Common myeloid progenitor, CD34-positive (primary cell): ENCODE measurements around the gene G6PC2.
"Not testable (repeated sequence)": the region's sequence is repeated elsewhere in the genome, so short reads cannot be mapped to it uniquely, and the experiment has no call there.

Experiments used
- CTCF ChIA-PET: fragments of 350-600 bp; sonication (Branson Sonifier 250); formaldehyde crosslinking; loops from one replicate; lab custom pipeline; 2021; ENCODE audit warnings: antibody characterized with exemption; lab: Charles Lee
- POLR2A ChIA-PET: fragments of 350-600 bp; sonication (Branson Sonifier 250); formaldehyde crosslinking; loops from one replicate; lab custom pipeline; 2021; ENCODE audit warnings: antibody characterized with exemption; lab: Charles Lee
- DNase-seq, 3 donors: peaks; one replicate each; pipeline versions ENCODE4 v3.0.0 to v3.0.0-alpha.2; 2013
- H3K27ac ChIP-seq, 2 experiments: 1 replicate in 1 of 2; 2 replicates in 1 of 2; pipeline ENCODE4 v1.7.0; 2013; ENCODE audit warnings: inconsistent platforms in 2 of 2, low read length in 2 of 2, mild to moderate bottlenecking in 2 of 2, low read depth in 1 of 2, moderate library complexity in 1 of 2; ENCODE audit not compliant: severe bottlenecking in 2 of 2, insufficient read depth in 1 of 2, poor library complexity in 1 of 2
- H3K27me3 ChIP-seq, 5 experiments: replicated peaks in 2 of 5; 1 replicate in 3 of 5; 2 replicates in 2 of 5; pipeline versions ENCODE4 v1.6.1 to v1.7.0; 2013; ENCODE audit warnings: low read length in 4 of 5, mild to moderate bottlenecking in 2 of 5, moderate library complexity in 2 of 5, inconsistent platforms in 1 of 5; ENCODE audit not compliant: insufficient read depth in 5 of 5, control insufficient read depth in 4 of 5
- H3K36me3 ChIP-seq, 4 experiments: 1 replicate in 2 of 4; 2 replicates in 2 of 4; pipeline versions ENCODE4 v1.6.1 to v1.7.0; 2013; ENCODE audit warnings: low read length in 3 of 4, control low read depth in 1 of 4, mild to moderate bottlenecking in 1 of 4; ENCODE audit not compliant: control insufficient read depth in 4 of 4, insufficient read depth in 4 of 4
- H3K4me1 ChIP-seq, 4 experiments: 1 replicate in 3 of 4; 2 replicates in 1 of 4; pipeline versions ENCODE4 v1.6.1 to v1.7.1; 2013; ENCODE audit warnings: low read length in 3 of 4, mild to moderate bottlenecking in 3 of 4, control low read depth in 1 of 4, inconsistent platforms in 1 of 4, moderate library complexity in 1 of 4; ENCODE audit not compliant: control insufficient read depth in 4 of 4, insufficient read depth in 4 of 4; ENCODE audit errors: control extremely low read depth in 1 of 4
- H3K4me3 ChIP-seq, 7 experiments: 1 replicate in 4 of 7; 2 replicates in 3 of 7; pipeline versions ENCODE4 v1.5.1 to v1.7.0; 2013; ENCODE audit warnings: mild to moderate bottlenecking in 7 of 7, low read length in 6 of 7, moderate library complexity in 6 of 7, inconsistent platforms in 2 of 7, low read depth in 2 of 7, control low read depth in 1 of 7; ENCODE audit not compliant: insufficient read depth in 4 of 7, control insufficient read depth in 1 of 7; ENCODE audit errors: extremely low read depth in 1 of 7
- H3K9me3 ChIP-seq, 5 experiments: 1 replicate in 4 of 5; 2 replicates in 1 of 5; pipeline versions ENCODE4 v1.6.1 to v1.7.1; 2013; ENCODE audit warnings: low read length in 4 of 5, mild to moderate bottlenecking in 2 of 5, inconsistent platforms in 1 of 5, low read depth in 1 of 5, moderate library complexity in 1 of 5; ENCODE audit not compliant: control insufficient read depth in 4 of 5, insufficient read depth in 2 of 5; ENCODE audit errors: control extremely low read depth in 1 of 5
- WGBS: methylation state at CpG from one replicate; pipeline ENCODE4 v1.1.5; 2013; ENCODE audit not compliant: insufficient coverage; 5-methylcytosine and 5-hydroxymethylcytosine counted together

The G6PC2 gene

DNA sequence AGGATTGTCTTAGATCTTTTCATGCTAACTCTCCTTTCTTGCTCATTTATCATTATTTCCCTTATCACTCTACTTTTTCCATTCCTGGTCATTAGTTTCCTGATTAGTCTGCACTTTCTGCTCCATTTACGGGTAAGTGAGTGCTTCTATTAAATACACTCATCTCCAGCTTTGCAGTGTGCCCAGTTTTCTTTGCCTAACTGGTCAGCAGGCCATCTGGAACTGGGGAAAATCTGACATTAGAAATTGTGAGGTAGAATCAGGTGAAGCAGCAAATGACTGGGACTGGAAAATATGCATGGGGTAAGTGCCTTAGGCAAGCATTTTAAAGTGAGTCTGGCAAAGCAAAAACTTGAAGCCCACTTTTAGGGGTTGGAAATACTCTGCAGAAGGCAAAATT is 29.2 kb downstream of the G6PC2 start:
- POLR2A ChIA-PET: no interaction called here
- H3K36me3 ChIP-seq: no peaks in the 10 kb centered on the region

GRCh38 chr2:168932174-168932573 is 31.1 kb downstream of the G6PC2 start:
- H3K27me3 ChIP-seq, H3K36me3 ChIP-seq, H3K27ac ChIP-seq, CTCF ChIA-PET, DNase-seq, H3K9me3 ChIP-seq, POLR2A ChIA-PET, H3K4me3 ChIP-seq: not testable (repeated sequence)
- whole genome bisulfite sequencing: no CpG with 5 or more reads among the region's 4 CpGs
- peaks cover 0 to 10% (median 5%) of the 10 kb centered on the region in 4 experiments for H3K4me1 ChIP-seq

More for the DNA sequence above, 29.2 kb downstream of the G6PC2 start:
- WGBS: no CpG with 5 or more reads among the region's 1 CpG
- no peak for DNase-seq
- no peak overlapping the region for H3K4me3 ChIP-seq
- no peaks in the 10 kb centered on the region for H3K9me3 ChIP-seq
- no peaks in the 10 kb centered on the region for H3K27me3 ChIP-seq
- no peak overlapping the region for H3K27ac ChIP-seq
- CTCF ChIA-PET: interaction anchor here (1.4 kb wide), 1 partner anchor 11 kb away, joined by 3 read pairs; no protein-coding TSS in a partner anchor
- no peaks in the 10 kb centered on the region for H3K4me1 ChIP-seq

GRCh38 chr2:168934826-168935225 is 33.7 kb downstream of the G6PC2 start:
- no peak for DNase-seq
- H3K4me3 ChIP-seq: no peak overlapping the region
- POLR2A ChIA-PET: no interaction called here
- H3K36me3 ChIP-seq: no peaks in the 10 kb centered on the region
- H3K27me3 ChIP-seq: no peaks in the 10 kb centered on the region
- WGBS: 100% methylated on average over 1 of the region's 2 CpGs
- CTCF ChIA-PET: interaction anchor here (1.4 to 1.6 kb wide), 2 partner anchors 12 to 14 kb away, joined by 3 to 6 read pairs; no protein-coding TSS in a partner anchor
- H3K9me3 ChIP-seq: no peaks in the 10 kb centered on the region
- H3K4me1 ChIP-seq: peaks cover 0 to 10% (median 5%) of the 10 kb centered on the region in 4 experiments
- H3K27ac ChIP-seq: no peak overlapping the region

- Histone ChIP-seq H3K9me3 (no peaks in the 10 kb centered on the region), H3K4me3 (peak overlapping the region in 3 of 7 experiments; percentile 19 to 47 (median 32)), H3K27me3 (no peaks in the 10 kb centered on the region), H3K4me1 (peaks cover 0 to 10% (median 5%) of the 10 kb centered on the region in 4 experiments), H3K27ac (peak overlapping the region in 1 of 2 experiments; percentile 62), H3K36me3 (no peaks in the 10 kb centered on the region)
- DNase-seq: peak; percentile 66 to 82 (median 78)
- CTCF ChIA-PET: interaction anchor here (0.6 to 1.7 kb wide), 8 partner anchors 13 to 204 kb away, joined by 3 to 7 read pairs (median 3); no protein-coding TSS in a partner anchor
- POLR2A ChIA-PET: no interaction called here
- WGBS: 20% methylated on average over 5 of the region's 14 CpGs
Observed at GRCh38 chr2:168935810-168936581, 34.9 kb downstream of the G6PC2 start.

DNA sequence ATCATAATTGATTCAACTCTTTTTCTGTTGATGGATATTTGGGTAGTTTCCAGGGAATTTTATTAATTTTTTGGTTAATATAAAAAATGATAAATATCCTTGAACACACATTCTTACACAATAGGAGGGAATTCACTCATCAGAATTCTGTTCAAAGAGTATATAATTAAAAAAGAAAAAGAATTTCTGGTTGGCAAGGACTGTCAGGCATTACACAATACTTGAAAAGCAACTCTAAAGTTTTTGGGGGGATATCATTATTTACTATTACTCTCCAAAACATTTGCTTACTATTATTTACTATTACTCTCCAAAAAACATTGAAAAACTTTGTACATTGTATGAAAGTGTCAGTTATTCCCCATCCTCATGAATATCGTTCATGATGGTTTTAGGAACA is 38.0 kb downstream of the G6PC2 start:
- Histone ChIP-seq H3K4me1 (peaks cover 0 to 10% (median 5%) of the 10 kb centered on the region in 4 experiments), H3K36me3 (no peaks in the 10 kb centered on the region), H3K27me3 (no peaks in the 10 kb centered on the region), H3K4me3 (no peak overlapping the region), H3K9me3 (no peaks in the 10 kb centered on the region), H3K27ac (no peak overlapping the region)
- POLR2A ChIA-PET: no interaction called here
- no peak for DNase-seq
- WGBS: no CpG with 5 or more reads among the region's 1 CpG
- CTCF ChIA-PET: no interaction called here

GRCh38 chr2:168939918-168940317 is 38.8 kb downstream of the G6PC2 start:
- Histone ChIP-seq H3K9me3 (no peaks in the 10 kb centered on the region), H3K27me3 (no peaks in the 10 kb centered on the region), H3K4me1 (peaks cover 0 to 10% (median 5%) of the 10 kb centered on the region in 4 experiments), H3K36me3 (no peaks in the 10 kb centered on the region), H3K4me3 (no peak overlapping the region), H3K27ac (no peak overlapping the region)
- CTCF ChIA-PET: interaction anchor here (0.9 to 1.4 kb wide), 2 partner anchors 200 to 823 kb away, joined by 3 read pairs; no protein-coding TSS in a partner anchor
- DNase-seq: no peak
- POLR2A ChIA-PET: no interaction called here
- WGBS: no CpG with 5 or more reads among the region's 4 CpGs

DNA sequence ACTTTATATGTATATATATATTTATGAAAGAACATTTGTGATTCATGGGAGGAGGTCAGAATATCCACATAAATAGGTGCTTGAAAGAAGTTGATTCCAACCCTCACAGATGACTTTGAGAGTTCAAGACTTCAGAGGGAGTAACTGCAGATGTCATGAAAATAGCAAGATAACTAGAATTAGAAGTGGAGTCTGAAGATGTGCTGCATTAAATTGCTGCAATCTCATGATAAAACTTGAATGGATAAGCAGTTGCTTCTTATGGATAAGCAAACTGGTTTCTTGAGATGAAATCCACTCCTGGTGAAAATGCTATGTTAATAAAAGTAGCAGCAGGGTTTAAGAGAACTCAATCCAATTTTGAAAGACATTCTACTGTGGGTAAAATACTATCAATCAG is 40.2 kb downstream of the G6PC2 start:
- ChIA-PET CTCF (interaction anchor here (0.6 to 1.4 kb wide), 3 partner anchors 189 to 519 kb away, joined by 3 read pairs; no protein-coding TSS in a partner anchor), POLR2A (no interaction called here)
- Histone ChIP-seq H3K9me3 (no peaks in the 10 kb centered on the region), H3K27me3 (no peaks in the 10 kb centered on the region), H3K36me3 (no peaks in the 10 kb centered on the region), H3K4me3 (no peak overlapping the region), H3K4me1 (peaks cover 0 to 2% (median 0%) of the 10 kb centered on the region in 4 experiments), H3K27ac (no peak overlapping the region)
- peak in 1 of 3 donors; percentile 17 for DNase-seq
